DOHH2 (cell line): Measurements from ENCODE around the gene IFNAR2.

Source experiments
- CTCF ChIP-seq: fragments of 200-600 bp; sonication (generic); IDR thresholded peaks from one replicate; pipeline ENCODE4 v1.5.1; 2014; ENCODE audit warnings: antibody characterized with exemption, mild to moderate bottlenecking, low read depth, low read length; ENCODE audit not compliant: poor library complexity, severe bottlenecking
- EZH2phosphoT487 ChIP-seq: fragments of 200-600 bp; sonication (generic); IDR thresholded peaks from 2 replicates; pipeline ENCODE4 v1.6.1; 2017; ENCODE audit warnings: borderline replicate concordance, mild to moderate bottlenecking, antibody characterized with exemption, low read length, moderate library complexity, mixed read lengths

GRCh38 chr21:33208534-33208933, 21.2 kb upstream of the IFNAR2 start:
- TF ChIP-seq CTCF (no peak), EZH2phosphoT487 (no peak)
